Measurements from ENCODE around the gene KCTD21. TPM values are rescaled to one million over a fixed set of nuclear protein-coding genes. Genes with fewer than 3 reads are reported as not detected.

KCTD21 gene
- polyA plus RNA-seq, 1 experiment: 16.3 TPM

DNA sequence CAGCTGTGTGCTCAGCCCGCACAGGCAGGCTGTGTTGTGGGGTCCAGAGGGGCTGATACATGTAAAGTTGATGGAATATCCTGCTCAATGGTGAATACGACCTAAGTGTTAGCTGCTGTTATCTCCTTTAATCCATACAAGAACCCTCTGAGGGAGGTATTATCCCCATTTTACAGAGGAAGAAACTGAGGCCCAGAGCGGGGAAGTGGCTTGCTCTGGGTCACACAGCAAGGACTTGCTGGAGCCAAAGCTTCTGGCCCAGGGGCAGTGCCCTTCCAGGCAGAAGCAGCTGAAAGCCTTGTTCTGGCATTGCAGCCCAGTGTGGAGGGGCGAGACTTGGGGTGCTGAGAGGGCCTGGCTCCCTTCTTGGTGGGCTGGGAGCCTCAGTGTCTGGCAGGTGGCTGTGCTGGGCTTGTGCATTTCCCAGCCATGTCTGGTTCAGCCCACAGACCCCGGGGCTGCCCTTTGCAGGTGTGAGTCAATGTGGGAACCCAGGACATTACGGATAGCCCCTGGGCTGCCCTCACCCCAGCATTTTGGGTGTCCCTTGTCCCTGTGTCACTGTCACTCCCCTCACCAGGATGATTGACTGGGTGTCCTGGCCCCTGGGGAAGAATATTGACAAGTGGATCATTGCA lies 10.7 kb upstream of the KCTD21 start:
- POLR2A ChIA-PET: no interaction called here
- TF ChIP-seq CTCF (IDR thresholded peaks at IDR 0.05; ENCODE audit: insufficient read depth, low read depth, low read length): no peak
- CTCF ChIA-PET: no interaction called here
- DNase-seq (ENCODE audit: low read depth): no peak
- Histone ChIP-seq H3K4me3 (ENCODE audit: low read depth, low read length) (no peak overlapping the region), H3K36me3 (ENCODE audit: control insufficient read depth, insufficient read depth, low read length) (peaks cover 24% of the 10 kb centered on the region), H3K27me3 (ENCODE audit: control insufficient read depth, insufficient read depth, low read length) (no peaks in the 10 kb centered on the region)

- no peaks in the 10 kb centered on the region for H3K27me3 ChIP-seq (ENCODE audit: control insufficient read depth, insufficient read depth, low read length)
- no peak overlapping the region for H3K4me3 ChIP-seq (ENCODE audit: low read depth, low read length)
- CTCF ChIA-PET: interaction anchor here (0.6 kb wide), 1 partner anchor 1444 kb away, joined by 3 read pairs; no protein-coding TSS in a partner anchor
- DNase-seq (ENCODE audit: low read depth): no peak
- H3K36me3 ChIP-seq (ENCODE audit: control insufficient read depth, insufficient read depth, low read length): peaks cover 25% of the 10 kb centered on the region
- POLR2A ChIA-PET: no interaction called here
- TF ChIP-seq CTCF (IDR thresholded peaks at IDR 0.05; ENCODE audit: insufficient read depth, low read depth, low read length): no peak
These were observed 9.4 kb upstream of the KCTD21 start for GRCh38 chr11:78197816-78198215.

DNA sequence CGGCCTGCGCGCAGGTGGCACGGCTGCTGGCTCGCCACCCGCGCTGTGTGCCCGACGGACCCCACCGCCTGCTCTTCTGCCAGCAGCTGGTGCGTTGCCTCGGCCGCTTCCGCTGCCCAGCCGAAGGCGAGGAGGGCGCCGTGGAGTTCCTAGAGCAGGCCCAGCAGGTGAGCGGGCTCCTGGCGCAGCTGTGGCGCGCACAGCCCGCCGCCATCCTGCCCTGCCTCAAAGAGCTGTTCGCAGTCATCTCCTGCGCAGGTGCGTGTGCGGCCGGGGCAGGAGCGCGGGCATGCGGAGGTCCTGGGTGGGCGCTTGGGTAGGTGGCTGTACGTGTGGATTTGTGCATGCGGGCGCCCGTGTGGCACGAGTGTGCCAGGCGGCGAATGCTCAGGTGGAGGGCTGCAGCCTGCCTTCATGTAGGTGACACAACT lies 8.2 kb upstream of the KCTD21 start:
- no peaks in the 10 kb centered on the region for H3K27me3 ChIP-seq (ENCODE audit: control insufficient read depth, insufficient read depth, low read length)
- CTCF ChIA-PET: interaction anchor here (1.7 kb wide), 1 partner anchor 28 kb away, joined by 4 read pairs; no protein-coding TSS in a partner anchor
- no peak overlapping the region for H3K4me3 ChIP-seq (ENCODE audit: low read depth, low read length)
- TF ChIP-seq CTCF (IDR thresholded peaks at IDR 0.05; ENCODE audit: insufficient read depth, low read depth, low read length): no peak
- DNase-seq (ENCODE audit: low read depth): no peak
- H3K36me3 ChIP-seq (ENCODE audit: control insufficient read depth, insufficient read depth, low read length): peaks cover 25% of the 10 kb centered on the region
- POLR2A ChIA-PET: no interaction called here

- peaks cover 24% of the 10 kb centered on the region for H3K36me3 ChIP-seq (ENCODE audit: control insufficient read depth, insufficient read depth, low read length)
- TF ChIP-seq CTCF (IDR thresholded peaks at IDR 0.05; ENCODE audit: insufficient read depth, low read depth, low read length): no peak
- no peak overlapping the region for H3K4me3 ChIP-seq (ENCODE audit: low read depth, low read length)
- no peaks in the 10 kb centered on the region for H3K27me3 ChIP-seq (ENCODE audit: control insufficient read depth, insufficient read depth, low read length)
- no peak for DNase-seq (ENCODE audit: low read depth)
- ChIA-PET POLR2A (no interaction called here), CTCF (interaction anchor here (1.7 kb wide), 1 partner anchor 28 kb away, joined by 4 read pairs; no protein-coding TSS in a partner anchor)
These were observed 7.6 kb upstream of the KCTD21 start for GRCh38 chr11:78195917-78196560.

DNA sequence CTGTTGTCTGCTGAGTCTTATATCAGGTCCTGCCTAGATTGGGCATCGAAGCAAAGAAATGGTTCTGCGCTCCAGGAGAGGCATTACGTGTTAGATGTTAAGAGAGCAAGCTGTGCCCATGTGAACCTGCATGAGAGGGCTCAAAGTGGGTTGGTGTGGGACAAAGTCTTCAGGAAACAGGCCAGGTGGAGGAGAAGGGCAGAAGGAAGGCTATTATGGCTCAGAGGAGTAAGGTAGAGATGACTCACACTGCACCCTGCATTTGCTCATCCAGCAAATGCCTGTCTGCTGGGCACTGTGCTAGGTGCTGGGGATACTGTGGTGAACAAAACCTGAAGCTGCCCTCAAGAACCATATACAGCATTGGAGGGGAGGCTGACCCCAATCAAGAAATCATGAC lies 6.1 kb upstream of the KCTD21 start:
- no peak for DNase-seq (ENCODE audit: low read depth)
- CTCF ChIA-PET: interaction anchor here (1.0 kb wide), 1 partner anchor 26 kb away, joined by 3 read pairs; no protein-coding TSS in a partner anchor

More for the DNA sequence above, 6.1 kb upstream of the KCTD21 start:
- POLR2A ChIA-PET: no interaction called here
- no peaks in the 10 kb centered on the region for H3K27me3 ChIP-seq (ENCODE audit: control insufficient read depth, insufficient read depth, low read length)
- H3K36me3 ChIP-seq (ENCODE audit: control insufficient read depth, insufficient read depth, low read length): peaks cover 14% of the 10 kb centered on the region
- no peak for TF ChIP-seq CTCF (IDR thresholded peaks at IDR 0.05; ENCODE audit: insufficient read depth, low read depth, low read length)
- H3K4me3 ChIP-seq (ENCODE audit: low read depth, low read length): no peak overlapping the region

Data from BJ (cell line).